GM04503 (cell line): Measurements from ENCODE around the gene PTPRN2.

Experiments used
- DNase-seq: peaks from one replicate; pipeline ENCODE4 v3.0.0-alpha.2; 2012; ENCODE audit warnings: low read depth

The PTPRN2 gene

GRCh38 chr7:158067219-158067930, 520.2 kb downstream of the PTPRN2 start:
- DNase-seq: no peak

DNA sequence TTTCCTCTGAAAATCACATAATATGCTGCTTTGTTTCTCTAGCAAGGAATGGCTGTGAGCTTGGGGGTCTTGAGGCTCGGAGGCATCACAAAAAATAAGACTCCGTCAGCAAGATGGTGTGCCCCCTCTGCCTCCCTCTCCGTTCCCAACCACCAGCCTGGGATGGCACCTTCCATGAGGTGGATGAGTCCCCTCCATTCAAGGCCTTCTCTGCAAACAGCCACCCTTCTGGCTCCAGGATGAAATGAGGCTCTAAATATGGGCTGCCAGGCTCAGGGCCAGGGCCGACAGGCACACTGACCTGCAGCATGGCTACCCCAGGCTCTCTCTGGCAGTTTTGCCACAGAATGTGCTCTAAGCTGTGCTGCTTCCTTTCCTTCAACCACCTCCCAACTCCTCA, 521.5 kb downstream of the PTPRN2 start:
- no peak for DNase-seq

- DNase-seq: no peak
Observed at GRCh38 chr7:158065340-158065739, 522.3 kb downstream of the PTPRN2 start.

DNA sequence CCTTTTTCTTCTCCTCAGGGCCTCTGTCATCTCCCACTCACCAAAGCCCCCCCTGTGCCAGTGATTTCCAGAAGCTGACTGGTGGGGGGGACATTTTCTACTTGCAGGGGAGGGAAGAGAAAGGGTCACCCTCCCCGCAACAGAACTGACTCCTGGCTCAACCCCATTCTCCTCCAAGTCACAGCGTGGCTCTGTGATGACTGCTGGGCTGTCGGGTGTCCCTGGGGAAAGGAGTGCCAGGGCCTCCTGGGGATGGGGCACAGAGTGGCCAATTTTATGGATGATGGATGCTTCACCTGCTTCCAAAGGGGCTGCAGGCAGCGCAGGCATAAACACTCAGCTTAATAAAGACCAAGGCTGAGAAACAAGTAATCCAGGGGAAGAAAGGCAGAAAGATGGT, 523.0 kb downstream of the PTPRN2 start:
- no peak for DNase-seq

- DNase-seq: no peak
Observed at GRCh38 chr7:158063850-158064610, 523.6 kb downstream of the PTPRN2 start.

- no peak for DNase-seq
Observed at GRCh38 chr7:158062661-158063060, 525.0 kb downstream of the PTPRN2 start.

- no peak for DNase-seq
Observed at GRCh38 chr7:158061884-158062656, 525.6 kb downstream of the PTPRN2 start.

- no peak for DNase-seq
Observed at GRCh38 chr7:158061026-158061630, 526.5 kb downstream of the PTPRN2 start.

DNA sequence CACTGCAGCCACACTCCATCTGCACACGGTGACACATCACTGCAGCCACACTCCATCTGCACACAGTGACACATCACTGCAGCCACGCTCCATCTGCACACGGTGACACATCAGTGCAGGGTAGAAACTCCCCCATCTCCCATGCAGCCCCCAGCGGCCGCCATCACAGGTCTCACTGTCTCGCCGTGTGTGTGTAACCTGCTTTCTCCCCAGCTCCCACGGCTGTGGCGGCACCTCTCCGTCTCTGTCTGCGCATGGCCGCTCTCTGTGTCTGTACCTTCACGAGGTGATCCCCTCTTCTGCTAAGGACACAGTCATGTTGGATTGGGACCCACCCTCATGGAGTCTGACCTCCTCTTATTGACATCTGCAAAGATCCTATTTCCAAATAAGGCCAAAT, 527.4 kb downstream of the PTPRN2 start:
- no peak for DNase-seq

- no peak for DNase-seq
Observed at GRCh38 chr7:158057446-158057845, 530.2 kb downstream of the PTPRN2 start.

DNA sequence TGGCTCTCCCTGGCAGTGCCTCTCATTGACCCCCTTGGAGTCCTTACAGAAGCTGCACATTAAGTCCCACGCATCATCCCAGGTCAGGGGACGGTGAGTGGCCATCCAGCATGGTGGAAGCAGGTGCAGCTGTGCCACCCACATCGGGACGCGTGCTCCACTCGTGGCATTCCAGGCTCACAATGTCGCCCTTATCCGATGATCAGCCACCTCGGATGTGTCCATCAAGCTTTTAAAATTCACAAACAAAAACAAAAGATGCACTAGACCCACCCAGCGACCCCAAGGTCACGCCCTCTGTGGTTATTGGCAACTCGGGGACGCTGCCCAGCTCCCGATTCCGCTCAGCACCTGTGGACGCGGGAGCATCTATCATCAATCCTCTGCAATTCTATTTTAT, 530.9 kb downstream of the PTPRN2 start:
- no peak for DNase-seq

DNA sequence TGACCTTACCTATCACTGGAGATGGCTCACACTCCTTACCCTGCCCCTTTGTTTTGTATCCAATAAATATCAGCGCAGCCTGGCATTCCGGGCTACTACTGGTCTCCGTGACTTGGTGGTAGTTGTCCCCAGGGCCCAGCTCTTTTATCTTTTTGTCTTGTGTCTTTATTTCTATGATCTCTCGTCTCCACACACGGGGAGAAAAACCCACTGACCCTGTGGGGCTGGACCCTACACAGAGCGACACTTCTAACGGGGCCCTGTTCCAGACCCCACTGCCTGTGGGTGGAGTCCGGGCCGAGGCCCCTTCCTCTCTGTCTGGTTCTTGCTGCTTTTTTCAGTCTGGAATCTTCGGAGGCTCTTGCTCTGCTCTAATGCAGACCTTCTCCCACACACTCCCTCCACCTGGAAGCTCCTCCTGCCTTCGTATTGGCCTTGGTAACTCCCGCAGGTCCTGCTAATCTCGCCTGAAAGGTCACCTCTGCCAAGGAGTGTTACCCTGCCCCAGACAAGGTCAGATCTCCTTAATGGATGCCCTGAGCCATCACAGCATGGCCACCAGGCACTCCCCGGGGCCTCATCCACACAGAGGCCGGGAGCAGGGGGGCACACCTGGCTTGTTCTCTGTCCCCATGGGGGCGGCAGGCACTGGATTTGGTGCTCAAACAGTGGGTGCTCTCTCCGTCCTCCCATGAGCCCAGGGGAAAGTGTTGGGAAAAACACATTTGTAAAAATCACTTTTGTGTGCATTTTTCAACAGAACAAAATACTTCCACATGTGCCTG, 531.7 kb downstream of the PTPRN2 start:
- DNase-seq: no peak

GRCh38 chr7:158054611-158055010, 533.0 kb downstream of the PTPRN2 start:
- no peak for DNase-seq

- no peak for DNase-seq
Observed at GRCh38 chr7:158054081-158054480, 533.5 kb downstream of the PTPRN2 start.

- no peak for DNase-seq
Observed at GRCh38 chr7:158053183-158053915, 534.3 kb downstream of the PTPRN2 start.

- DNase-seq: no peak
Observed at GRCh38 chr7:158052381-158053060, 535.1 kb downstream of the PTPRN2 start.

DNA sequence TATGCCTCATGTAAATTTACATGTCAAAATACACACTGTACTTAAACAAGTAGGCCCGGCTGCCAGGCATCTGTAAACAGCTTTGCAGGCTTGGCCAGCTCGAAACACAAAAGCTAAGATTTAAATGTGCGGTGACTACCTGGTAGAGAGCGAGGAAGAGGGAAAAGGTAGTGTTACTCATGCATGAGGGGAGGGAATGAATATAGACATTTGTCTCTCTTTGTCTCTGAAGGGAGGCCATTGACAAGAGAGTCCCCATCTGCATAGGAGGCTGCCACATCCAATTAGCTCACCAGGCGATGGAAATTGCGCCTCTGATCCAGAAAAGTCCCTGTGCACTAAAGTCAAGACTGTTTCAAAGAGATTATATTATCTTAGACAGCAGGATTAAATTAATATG, 535.8 kb downstream of the PTPRN2 start:
- no peak for DNase-seq

GRCh38 chr7:158050978-158051651, 536.5 kb downstream of the PTPRN2 start:
- no peak for DNase-seq

GRCh38 chr7:158050441-158050977, 537.1 kb downstream of the PTPRN2 start:
- DNase-seq: no peak
